HG02870 (cell line): ENCODE data around the gene ATP2C2.
"Not testable (repeated sequence)": the region's sequence is repeated elsewhere in the genome, so short reads cannot be mapped to it uniquely, and the experiment has no call there.

Source experiments
- ATAC-seq: cut with Tn5 transposase; IDR thresholded peaks from one replicate; pipeline ENCODE4 v1.9.1; 2021; ENCODE audit warnings: mild to moderate bottlenecking, moderate library complexity; ENCODE audit not compliant: unreplicated experiment

The ATP2C2 gene

DNA sequence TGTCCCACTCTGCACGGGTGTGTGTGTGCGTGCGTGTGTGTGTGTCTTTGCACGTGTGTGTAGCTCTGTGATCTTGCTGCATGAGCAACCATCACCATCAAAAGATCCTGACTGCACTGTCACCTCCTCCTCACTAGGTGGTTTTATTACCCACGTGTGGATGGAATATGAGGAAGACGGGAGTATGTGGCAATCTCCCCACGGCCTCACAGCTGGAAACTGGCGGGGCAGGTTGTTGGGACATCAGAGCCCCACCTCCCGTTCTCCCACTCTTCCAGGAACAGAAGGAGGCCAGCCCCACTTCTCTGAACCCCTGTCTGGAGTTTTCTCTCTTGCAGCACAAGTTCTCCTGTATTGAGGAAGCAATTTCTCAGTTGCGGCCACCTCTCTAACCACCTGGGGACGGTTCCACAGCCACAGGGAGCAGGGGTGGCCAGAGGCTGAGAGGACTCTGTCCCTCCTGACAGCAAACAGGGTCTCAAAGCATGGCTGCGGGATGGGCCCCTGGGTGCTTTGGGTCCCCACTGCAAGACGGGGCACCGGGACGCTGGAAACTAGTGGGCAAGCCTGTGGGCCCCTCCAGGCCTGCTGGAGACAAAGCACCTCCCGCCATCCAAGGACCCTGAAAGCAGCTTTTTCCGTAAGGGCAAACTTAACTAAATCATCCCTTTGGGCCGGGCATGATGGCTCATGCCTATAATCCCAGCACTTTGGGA lies 27.9 kb upstream of the ATP2C2 start:
- no peak for ATAC-seq

DNA sequence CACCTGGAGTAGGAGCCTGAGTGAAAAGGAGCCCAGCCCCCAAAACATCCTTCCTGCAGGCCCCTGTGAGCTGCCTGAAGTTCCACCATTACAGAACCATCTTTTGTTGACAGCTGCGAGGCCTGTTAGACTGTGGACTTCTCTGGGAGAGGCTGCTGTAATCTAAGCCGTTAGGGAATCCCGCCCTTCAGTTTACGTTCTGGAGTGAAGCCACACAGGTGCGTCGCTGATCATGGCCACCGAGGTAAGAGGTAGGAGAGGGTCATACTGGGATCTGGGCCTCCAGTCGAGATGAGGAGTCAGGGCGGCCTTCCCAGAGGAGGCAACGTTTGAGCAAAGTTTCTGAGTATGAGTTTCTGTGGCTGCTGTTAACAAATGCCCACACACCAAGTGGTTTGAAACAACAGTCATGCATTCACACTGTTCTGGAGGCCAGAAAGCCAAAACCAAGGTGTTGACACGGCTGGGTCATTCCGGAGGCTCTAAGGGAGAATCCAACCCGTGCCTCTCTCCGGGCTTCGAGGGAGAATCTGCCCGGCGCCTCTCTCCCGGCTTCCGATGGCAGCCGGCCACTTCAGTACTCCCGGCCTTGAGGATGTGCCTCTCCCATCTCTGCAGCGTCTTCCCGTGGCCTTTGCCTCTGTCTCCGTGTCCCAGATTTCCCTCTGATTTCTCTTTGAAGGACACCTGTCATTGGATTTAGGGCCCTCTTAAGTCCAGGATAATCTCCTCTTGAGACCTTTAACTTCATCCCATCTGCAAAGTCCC lies 26.6 kb upstream of the ATP2C2 start:
- no peak for ATAC-seq

DNA sequence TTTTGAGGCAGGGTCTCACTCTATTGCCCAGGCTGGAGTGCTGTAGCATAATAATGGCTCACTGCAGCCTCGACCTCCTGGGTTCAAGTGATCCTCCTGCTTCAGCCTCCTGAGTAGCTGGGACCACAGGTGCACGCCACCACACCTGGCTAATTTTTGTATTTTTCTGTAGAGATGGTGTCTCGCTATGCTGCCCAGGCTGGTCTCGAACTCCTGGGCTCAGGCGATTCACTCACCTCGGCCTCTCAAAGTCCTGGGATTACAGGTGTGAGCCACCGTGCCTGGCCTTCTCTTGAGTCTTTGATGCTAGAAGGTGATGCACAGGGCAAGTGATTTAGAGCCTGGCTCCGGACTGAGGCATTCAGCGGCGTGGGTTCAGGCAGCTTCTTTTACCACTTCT lies 24.5 kb upstream of the ATP2C2 start:
- ATAC-seq = not testable (repeated sequence)

DNA sequence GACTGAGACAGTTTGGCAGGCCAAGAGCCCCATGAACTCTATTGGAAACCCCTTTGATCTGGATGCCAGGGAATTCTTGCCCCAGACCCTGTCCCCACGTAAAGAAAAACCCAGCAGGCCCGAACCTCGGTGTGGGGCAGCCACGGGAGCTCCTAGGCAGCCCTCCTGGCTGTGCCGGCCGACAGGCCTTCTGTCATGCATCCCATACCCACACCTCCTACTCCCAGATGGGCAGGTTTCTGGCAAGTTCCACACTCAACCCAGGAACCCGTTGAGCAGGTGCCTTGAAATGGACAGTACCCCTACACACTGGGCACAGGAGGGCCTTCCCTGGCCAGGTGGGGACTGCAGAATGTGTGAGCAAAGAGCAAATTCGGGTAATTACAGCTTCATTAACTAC lies 23.6 kb upstream of the ATP2C2 start:
- ATAC-seq = no peak

DNA sequence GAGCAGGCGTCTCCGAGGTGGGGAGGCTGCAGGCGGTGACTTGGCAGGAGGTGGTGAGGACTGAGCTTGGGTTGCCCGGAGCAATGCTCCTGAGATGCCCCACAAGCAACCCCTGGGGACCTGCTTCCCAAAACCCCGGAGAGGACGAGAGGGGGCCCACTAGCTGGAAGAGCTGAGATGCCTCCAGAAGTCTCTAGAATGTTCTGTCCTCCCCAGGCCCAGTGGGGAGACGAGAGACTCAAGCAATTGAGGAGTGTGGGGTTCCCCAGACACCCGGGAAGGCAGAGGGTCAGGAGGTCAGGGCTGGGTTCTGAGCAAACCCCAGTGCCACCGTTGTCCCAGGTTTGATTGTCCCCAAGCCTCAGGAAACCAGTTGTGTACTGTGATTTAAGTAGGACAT lies 21.2 kb upstream of the ATP2C2 start:
- no peak for ATAC-seq

DNA sequence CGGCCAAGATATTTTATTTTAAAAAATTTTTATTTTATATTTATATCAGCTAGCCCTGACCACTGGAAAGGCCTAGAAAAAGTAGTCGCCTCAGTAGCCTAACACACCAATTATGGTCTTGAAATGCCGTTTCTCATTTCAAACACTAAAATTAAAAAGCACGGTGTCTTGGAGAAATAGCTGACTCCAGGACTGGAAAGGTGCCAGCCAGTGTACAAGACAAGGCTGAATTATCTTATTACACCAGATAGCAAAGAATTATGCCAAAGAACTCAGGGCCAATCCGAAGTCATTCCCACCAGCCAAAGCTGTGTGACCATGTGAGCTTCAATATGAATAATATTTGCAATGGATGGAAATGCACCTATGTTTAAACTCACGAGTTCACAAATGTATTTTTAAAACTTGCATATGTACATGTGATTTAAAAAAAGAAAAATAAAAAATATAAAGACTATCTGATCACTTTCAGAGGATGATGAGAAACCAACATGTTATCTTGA lies 19.9 kb upstream of the ATP2C2 start:
- ATAC-seq = no peak

DNA sequence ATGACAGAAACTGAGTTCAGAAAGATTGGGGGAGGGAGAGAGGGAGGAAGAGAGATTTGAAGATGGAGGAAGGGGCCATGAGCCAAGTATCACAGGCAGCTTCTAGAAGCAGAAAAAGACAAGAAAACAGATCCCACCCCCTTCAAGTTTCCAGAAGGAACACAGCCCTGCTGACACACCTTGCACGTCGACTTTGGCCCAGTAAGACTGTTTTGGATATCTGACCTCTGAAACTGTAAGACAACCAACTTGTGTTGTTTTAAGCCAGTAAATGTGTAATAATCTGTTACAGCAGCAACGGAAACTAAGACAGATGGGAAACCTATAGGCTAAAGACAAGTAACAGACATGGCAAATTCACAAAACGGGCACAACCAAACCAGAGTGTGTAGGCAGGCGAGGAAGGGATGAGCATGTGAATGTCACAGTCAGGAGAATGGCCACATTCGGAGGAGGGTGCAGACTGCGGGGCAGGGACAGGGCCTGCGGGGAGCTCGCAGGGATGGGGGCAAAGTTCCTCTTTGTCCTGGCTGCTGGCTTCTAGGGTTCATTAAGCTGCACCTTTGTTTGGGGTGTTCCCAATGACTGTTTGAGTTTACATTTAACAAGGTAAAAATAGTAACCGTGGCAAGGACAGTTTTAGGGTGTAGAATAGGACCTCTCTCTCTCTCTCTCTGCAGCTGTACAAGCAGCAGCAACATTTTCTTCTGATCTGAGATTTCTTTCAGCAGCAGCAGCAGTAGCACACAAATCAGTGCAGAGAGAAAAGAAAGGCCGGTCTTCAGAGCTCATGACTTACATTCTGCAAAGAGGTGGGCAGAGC lies 18.3 kb upstream of the ATP2C2 start:
- no peak for ATAC-seq

DNA sequence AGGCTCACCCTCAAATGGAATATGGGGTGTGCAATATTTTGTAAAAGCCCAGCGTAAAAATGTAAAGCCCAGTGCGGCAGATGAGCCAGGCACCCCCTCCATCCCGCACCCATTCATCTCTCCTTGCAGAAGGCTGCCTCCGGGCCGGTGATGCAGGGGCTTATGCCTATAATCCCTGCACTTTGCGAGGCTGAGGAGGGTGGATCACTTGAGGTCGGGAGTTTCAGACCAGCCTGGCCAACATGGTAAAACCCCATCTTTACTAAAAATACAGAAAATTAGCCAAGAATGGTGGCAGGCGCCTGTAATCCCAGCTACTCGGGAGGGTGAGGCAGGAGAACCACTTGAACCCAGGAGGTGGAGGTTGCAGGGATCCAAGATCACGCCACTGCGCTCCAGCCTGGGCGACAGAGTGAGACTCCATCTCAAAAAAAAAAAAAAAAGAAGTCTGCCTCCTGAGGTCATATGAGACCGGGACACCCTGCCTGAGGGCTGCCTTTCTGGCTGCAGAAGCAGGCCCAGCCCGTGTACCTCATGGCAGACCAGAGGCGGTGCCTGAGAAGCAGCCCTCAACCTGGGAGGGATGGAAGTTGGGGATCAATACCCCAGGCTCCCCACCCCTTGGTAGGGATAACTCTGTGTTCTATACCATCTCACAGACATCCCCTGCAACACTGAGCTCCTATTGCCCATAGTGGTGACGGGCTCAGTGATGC lies 17.5 kb upstream of the ATP2C2 start:
- no peak for ATAC-seq

DNA sequence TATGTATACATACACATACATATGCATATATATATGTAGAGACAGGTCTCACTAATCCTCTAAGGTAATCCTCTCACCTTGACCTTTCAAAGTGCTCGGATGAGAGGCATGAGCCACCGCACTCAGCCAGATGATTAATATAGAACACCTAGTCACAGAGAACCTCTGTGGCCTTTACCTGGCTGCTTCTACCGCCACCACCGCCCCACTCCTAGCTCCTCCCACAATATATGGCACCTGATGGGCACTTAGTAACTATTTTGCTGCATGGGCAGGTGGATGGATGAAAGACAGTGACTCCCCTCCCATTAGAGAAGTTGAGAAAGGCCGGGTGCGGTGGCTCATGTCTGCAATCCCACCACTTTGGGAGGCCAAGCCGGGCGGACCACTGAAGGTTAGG lies 16.7 kb upstream of the ATP2C2 start:
- ATAC-seq = no peak

DNA sequence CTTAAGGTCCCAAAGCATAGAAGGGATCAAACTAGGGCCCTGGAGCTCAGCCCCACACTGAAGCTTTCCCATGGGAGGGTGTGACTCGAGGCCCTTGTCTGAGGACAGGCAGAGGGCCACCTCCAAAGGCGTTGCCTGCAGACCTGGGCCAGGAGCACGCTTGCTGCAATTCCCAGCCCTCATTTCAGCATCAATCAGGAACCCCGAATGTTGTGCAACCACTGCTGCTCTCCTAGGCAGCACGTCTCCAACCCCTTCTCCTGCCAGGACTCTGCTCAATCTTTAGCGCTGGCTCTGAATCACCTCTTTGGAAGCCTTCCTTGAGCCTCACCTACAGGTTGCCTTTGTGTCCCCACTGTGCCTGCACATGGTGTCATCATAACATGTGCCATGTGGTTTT lies 14.0 kb upstream of the ATP2C2 start:
- ATAC-seq = no peak

DNA sequence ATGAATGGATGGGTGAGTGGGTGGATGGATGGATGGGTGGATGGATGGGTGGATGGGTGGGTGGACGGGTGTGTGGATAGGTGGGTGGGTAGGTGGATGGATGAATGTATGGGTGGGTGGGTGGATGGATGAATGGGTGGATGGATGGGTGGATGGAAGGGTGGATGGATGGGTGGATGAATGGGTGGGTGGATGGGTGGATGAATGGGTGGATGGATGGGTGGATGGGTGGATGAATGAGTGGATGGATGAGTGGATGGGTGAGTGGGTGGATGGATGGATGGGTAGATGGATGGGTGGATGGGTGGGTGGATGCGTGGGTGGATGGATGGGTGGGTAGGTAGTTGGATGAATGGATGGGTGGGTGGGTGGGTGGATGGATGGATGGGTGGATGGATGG lies 13.2 kb upstream of the ATP2C2 start:
- no peak for ATAC-seq

DNA sequence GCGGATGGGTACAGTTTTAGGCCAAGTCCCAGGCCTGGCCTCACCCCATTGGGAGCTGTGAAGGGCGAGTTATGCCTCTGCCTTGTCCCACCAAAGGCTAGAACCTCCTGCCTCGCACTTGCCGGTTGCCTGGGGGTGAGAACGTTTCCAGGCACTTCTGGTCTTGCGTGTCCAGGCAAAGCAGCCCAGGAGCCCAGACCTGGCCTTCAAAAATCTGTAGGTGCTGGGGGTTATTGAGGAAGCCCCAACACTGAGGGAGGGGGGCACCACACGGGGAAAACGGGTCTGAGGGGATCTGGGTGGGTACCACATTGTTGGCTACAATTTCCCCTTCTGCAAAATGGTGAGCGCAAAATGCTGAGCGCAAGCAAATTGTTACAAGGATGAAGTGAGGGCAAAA lies 12.2 kb upstream of the ATP2C2 start:
- no peak for ATAC-seq

DNA sequence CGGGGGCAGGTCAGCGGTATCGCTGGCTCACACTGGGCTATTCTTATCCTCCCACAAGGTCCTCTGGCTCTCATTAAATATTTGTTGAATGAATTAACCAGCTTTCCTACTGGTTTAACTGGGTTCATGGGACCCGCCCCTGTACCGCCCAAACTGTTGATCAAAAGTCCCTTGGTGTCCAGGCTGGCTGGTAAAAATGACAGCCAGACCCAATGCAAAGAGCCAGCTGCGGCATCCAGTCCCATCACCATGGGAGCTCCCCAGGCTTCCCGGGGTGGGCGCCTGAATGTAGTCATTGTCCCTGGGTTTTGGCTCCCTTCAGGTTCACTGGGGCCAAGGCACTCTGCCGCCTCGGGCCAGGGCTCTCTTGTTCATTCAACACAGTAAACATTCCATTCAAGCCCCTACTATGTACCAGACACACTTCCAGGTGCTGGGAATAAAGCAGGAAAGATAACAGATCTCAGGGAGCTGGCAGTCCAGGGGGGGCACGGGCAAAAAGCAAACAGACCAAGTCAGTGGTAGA lies 11.7 kb upstream of the ATP2C2 start:
- ATAC-seq = no peak

DNA sequence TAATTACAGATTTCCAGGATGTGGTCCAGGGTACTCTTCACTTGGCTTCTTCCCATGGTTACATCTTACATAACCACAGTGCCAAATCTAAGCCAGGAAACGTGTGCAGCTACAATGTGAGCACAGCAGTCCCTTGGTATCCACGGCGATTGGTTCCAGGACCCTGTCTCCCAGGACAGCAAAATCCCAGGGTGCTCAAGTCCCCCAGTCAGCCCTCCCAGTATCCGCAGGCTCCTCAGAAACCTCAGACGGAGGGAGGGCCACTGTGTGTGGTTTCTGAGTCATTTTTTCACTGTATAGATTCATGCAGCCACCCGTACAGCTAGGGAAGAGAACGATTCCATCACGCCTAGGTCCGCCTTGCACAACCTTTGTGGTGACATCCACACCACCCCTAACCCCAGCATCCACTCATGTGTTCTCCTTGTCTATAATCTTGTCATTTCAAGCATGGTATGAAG lies 11.1 kb upstream of the ATP2C2 start:
- ATAC-seq = no peak

DNA sequence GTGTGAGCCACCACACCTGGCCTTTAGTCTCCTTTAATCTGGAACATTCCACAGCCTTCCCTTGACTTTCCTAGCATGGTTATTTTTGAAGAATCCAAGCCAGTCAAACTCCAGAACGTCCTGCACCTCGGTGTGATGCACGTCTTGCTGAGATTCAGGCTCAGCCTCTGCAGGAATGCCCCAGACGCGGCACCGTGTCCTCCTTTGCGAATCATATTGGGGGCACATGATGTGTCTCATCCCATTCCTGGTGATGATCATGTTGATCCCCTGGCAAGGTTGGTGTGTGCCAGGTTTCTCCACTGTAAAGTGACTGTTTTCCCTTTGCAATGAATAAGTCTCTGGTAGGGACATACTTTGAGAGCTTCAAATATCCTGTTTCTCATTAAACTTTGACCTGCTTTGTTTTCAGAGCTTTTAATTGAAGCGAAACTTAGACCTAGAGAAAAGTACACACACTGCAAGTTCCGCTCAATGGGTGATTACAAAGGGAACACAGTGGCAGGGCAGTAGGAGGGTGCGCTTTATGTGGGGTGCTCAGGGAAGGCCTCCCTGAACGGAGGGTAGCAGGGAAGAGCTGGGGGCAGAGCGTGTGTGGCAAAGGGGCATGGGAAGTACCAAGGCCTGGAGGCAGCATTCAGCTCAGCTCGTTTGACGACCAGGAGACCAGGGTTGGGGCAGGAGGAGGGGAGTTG lies 9.6 kb upstream of the ATP2C2 start:
- no peak for ATAC-seq

DNA sequence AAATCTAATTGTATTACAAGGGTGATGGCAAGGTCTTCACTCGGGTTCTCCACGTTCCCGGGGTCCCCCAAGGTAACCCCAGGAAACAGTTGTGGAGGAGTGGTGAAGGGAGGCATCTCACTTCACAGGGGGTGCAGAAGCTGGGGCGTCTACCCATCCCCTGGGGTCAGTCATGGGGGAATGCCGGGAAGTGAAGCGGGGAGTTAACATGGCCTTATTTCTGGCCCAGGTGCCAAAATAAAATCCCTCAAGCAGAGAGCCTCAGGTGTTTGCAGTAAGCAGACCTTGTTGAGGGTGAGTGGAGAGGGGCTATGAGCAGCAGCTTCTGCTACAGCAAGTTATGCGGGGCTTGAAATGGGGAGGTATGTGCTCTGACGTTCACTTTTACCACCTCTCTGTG lies 9.0 kb upstream of the ATP2C2 start:
- no peak for ATAC-seq

DNA sequence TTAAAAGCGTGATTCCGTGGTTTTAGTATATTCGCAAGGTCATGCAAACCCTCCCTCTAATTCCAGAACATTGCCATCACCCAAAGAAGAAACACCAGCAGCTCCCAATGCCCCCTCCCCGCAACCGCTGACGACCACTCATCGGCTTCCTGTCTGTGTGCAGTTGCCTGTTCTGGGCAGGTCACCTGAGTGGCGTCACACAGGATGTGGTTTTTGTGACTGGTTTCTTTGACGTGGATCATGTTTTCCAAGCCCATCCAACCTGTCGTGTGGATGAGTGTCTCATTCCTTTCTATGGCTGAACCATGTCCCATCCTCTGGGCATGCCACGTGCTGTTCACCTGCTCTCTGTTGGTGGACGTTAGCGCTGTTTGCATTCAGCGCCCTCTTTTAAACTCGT lies 8.2 kb upstream of the ATP2C2 start:
- no peak for ATAC-seq

DNA sequence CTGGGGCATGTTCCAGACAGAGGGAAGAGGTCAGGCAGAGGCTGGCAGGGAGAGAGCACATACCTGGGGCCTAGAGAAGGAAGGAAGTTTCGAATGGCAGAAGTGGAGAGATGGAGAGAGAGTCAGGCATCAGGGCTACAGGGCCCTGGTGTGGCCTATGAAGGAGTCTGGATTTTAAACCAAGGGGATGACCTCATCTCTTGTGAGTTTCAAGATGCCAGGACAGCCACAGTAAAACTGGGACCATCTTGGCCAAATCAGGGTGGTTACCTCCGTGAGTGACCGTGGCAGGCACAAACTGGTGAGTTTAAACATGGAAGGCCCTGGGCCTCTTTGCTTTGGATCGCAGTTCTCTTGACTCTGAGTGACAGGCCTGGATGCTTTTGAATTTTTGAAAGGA lies 7.6 kb upstream of the ATP2C2 start:
- ATAC-seq = no peak

DNA sequence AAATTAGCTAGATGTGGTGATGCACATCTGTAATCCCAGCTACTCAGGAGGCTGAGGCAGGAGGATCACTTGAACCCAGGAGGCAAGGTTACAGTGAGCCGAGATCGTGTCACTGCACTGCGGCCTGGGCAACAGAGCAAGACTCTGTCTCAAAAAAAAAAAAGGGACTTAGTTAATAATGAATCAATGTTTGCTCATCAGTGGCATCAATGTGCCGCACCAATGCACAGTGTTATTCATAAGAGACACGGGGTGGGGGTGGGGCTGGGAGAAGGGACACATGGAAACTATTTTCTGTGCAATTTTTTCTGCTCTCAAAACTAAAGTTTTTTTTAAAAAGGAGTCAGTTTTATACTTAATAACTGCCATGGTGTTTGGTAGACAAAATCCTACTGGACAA lies 6.8 kb upstream of the ATP2C2 start:
- ATAC-seq = no peak

DNA sequence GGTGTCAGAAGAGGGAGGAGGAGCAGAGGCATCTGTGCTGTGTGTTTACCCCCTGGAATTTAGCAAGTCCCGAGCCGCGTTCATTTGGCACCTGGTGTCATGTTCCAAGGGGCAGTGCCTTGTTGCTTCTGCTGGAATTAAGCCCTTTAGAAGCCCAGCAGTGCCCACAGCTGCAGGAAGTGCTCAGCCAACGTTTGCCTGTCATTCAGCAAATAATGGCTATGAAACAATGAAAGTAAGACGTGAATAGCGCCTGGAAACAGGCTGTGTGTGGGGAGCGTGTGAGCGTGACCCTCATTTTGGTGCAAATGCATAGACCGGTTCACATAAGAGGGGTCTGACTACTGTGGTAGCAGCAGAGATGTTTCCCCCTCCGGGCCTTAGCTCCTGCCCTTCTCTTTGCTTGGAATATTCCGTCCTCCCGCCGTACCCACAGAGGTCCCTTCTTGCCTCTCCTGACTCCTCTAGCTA lies 5.8 kb upstream of the ATP2C2 start:
- ATAC-seq = no peak
